HepG2 (cell line): Measurements from ENCODE around the gene SPCS1. TPM values are rescaled to one million over a fixed set of nuclear protein-coding genes. Genes with fewer than 3 reads are reported as not detected.
A peak's percentile ranks its signal among the peaks of the same experiment; 100 is the strongest.

Source experiments
- CBFB ChIP-seq: sonication (generic); formaldehyde crosslinking; IDR thresholded peaks from 2 replicates; pipeline ENCODE4 v1.4.0; 2020; ENCODE audit warnings: missing genetic modification reagents
- GATAD2A ChIP-seq: IDR thresholded peaks from 2 replicates; pipeline ENCODE4 v1.6.1; 2016
- GFI1 ChIP-seq: sonication (generic); formaldehyde crosslinking; IDR thresholded peaks from 2 replicates; pipeline ENCODE4 v1.5.0; 2020; ENCODE audit warnings: missing genetic modification reagents, mild to moderate bottlenecking, borderline replicate concordance
- JUN ChIP-seq: sonication (generic); formaldehyde crosslinking; IDR thresholded peaks from 2 replicates; pipeline ENCODE4 v1.4.0; 2020; ENCODE audit warnings: mild to moderate bottlenecking, missing genetic modification reagents
- SNRNP70 ChIP-seq: fragments of 200-400 bp; formaldehyde crosslinking; IDR thresholded peaks from 2 replicates; pipeline ENCODE4 v1.6.1; 2017; ENCODE audit warnings: mild to moderate bottlenecking, low read depth, low read length, moderate library complexity
- ZBTB38 ChIP-seq: sonication (generic); formaldehyde crosslinking; IDR thresholded peaks from 2 replicates; pipeline ENCODE4 v1.5.1; 2020; ENCODE audit warnings: mild to moderate bottlenecking, missing genetic modification reagents
- ZBTB42 ChIP-seq: sonication (generic); formaldehyde crosslinking; IDR thresholded peaks from 2 replicates; pipeline ENCODE4 v1.5.0; 2020; ENCODE audit warnings: mild to moderate bottlenecking, missing genetic modification reagents
- ZFP62 ChIP-seq: sonication (generic); formaldehyde crosslinking; IDR thresholded peaks from 2 replicates; pipeline ENCODE4 v1.4.0; 2020; ENCODE audit warnings: missing genetic modification reagents
- ZNF251 ChIP-seq: sonication (generic); formaldehyde crosslinking; IDR thresholded peaks from 2 replicates; pipeline ENCODE4 v1.9.0; 2021; ENCODE audit warnings: mild to moderate bottlenecking, missing genetic modification reagents
- ZNF431 ChIP-seq: sonication (generic); formaldehyde crosslinking; IDR thresholded peaks from 2 replicates; pipeline ENCODE4 v1.9.0; 2022; ENCODE audit warnings: missing genetic modification reagents, low read depth, mild to moderate bottlenecking, borderline replicate concordance
- ZNF510 ChIP-seq: sonication (generic); formaldehyde crosslinking; IDR thresholded peaks from 2 replicates; pipeline ENCODE4 v1.4.0; 2020; ENCODE audit warnings: low read depth, mild to moderate bottlenecking, missing genetic modification reagents
- ZNF552 ChIP-seq: sonication (generic); formaldehyde crosslinking; IDR thresholded peaks from 2 replicates; pipeline ENCODE4 v1.9.0; 2022; ENCODE audit warnings: missing genetic modification reagents, mild to moderate bottlenecking, borderline replicate concordance
- ZNF724P ChIP-seq: sonication (generic); formaldehyde crosslinking; IDR thresholded peaks from 2 replicates; pipeline ENCODE4 v1.8.0; 2022; ENCODE audit warnings: missing genetic modification reagents, borderline replicate concordance
- polyA plus RNA-seq, 8 experiments: library from polyadenylated mRNA; depleted of rRNA in 3 of 8; stranded (reverse) in 7 of 8; unstranded in 1 of 8; fragments of >200 nt; fragmentation: Illumina TruSeq in 4 of 8; extraction: Trizol in 4 of 8; gene quantifications; 2 replicates each; pipeline versions ENCODE4 v1.2.1 to v1.2.3, GENCODE V29; 2011 to 2016; ENCODE audit warnings: low read depth in 4 of 8, missing spikeins in 1 of 8, mixed read lengths in 1 of 8; ENCODE audit not compliant: insufficient read depth in 1 of 8
- total RNA-seq, 5 experiments: library from RNA; depleted of rRNA; stranded (reverse); fragments of >200 nt; fragmentation: Illumina TruSeq; extraction: Trizol; gene quantifications; 2 replicates each; pipeline ENCODE4 v1.2.3, GENCODE V29; 2016; ENCODE audit warnings: low read depth in 1 of 5
- TF ChIP-seq, protein P1 (sequence below): sonication (generic); formaldehyde crosslinking; IDR thresholded peaks from 2 replicates; pipeline ENCODE4 v1.4.0; 2020; ENCODE audit warnings: missing genetic modification reagents
- TF ChIP-seq, protein P2 (sequence below): sonication (generic); formaldehyde crosslinking; IDR thresholded peaks from 2 replicates; pipeline ENCODE4 v1.8.0; 2022; ENCODE audit warnings: missing genetic modification reagents, mild to moderate bottlenecking, inconsistent platforms, borderline replicate concordance
- TF ChIP-seq, protein P3 (sequence below): sonication (generic); formaldehyde crosslinking; IDR thresholded peaks from 2 replicates; pipeline ENCODE4 v1.5.0; 2020; ENCODE audit warnings: missing genetic modification reagents, mild to moderate bottlenecking, borderline replicate concordance
- TF ChIP-seq, protein P4 (sequence below): sonication (generic); formaldehyde crosslinking; IDR thresholded peaks from 2 replicates; pipeline ENCODE4 v1.8.0; 2022; ENCODE audit warnings: mild to moderate bottlenecking, missing genetic modification reagents, borderline replicate concordance
- TF ChIP-seq, protein P5 (sequence below): sonication (generic); formaldehyde crosslinking; IDR thresholded peaks from 2 replicates; pipeline ENCODE4 v1.4.0; 2020; ENCODE audit warnings: mild to moderate bottlenecking, missing genetic modification reagents, borderline replicate concordance

Gene SPCS1
- total and polyA plus RNA-seq, 2 of the 13 experiments (the other 11 are each of a cell fraction or from before 2014, with no cell fraction given), result 84.6 to 120 TPM

DNA sequence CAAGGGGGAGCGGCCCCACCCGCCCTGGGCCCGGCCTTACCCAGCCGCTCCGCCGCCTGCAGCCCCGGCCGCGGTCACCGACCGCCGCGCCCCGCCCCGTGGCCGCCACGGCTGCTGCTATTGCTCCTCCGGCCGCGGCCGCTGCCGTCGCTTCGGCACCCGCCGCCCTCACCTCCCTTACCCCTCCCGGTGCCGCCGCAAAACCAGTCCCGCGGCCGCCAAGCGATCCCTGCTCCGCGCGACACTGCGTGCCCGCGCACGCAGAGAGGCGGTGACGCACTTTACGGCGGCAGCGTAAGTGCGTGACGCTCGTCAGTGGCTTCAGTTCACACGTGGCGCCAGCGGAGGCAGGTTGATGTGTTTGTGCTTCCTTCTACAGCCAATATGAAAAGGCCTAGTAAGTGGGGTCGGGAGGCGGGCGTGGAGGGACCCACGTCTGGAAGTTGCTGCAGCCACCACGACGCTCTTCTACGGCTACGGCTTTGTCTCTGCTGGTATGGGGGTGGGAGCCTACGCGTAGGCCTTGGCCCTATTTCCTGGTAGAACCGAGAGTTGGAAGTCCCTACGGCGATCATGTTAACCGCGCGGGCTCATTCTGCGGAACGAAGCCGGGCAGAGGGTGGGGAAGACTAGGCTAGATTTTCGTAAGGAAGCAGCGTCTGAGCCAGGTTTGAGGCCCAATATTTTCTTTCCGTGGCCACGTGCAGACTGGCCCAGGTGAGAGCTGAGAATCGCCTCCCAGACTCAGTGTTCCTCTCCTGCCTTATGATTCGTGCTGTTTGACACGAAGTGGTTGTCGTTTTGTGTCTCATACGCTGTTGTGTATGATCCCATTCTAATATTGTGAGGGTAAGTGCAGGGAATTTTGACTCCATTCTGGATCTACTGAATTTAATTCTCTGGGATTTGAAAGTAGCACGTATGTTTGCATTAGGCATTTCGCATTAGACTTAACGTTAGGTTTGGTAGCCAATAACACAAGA lies 19.9 kb upstream of the SPCS1 start, which contains the start of the genes GNL3 and PBRM1 (continued):
- TF ChIP-seq, protein P1, sequence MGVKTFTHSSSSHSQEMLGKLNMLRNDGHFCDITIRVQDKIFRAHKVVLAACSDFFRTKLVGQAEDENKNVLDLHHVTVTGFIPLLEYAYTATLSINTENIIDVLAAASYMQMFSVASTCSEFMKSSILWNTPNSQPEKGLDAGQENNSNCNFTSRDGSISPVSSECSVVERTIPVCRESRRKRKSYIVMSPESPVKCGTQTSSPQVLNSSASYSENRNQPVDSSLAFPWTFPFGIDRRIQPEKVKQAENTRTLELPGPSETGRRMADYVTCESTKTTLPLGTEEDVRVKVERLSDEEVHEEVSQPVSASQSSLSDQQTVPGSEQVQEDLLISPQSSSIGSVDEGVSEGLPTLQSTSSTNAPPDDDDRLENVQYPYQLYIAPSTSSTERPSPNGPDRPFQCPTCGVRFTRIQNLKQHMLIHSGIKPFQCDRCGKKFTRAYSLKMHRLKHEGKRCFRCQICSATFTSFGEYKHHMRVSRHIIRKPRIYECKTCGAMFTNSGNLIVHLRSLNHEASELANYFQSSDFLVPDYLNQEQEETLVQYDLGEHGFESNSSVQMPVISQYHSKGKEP (CRISPR knock-in tag), result no peak
- TF ChIP-seq ZBTB42 (CRISPR knock-in tag) (no peak; the same call in 1 of the 2 replicates), JUN (0 out of 2 replicates have a peak, but pooled peaks have one; percentile 58), SNRNP70 (no peak), GATAD2A (CRISPR knock-in tag) (peak; percentile 74), ZNF552 (no peak), ZNF724P (0 out of 2 replicates have a peak, but pooled peaks have one; percentile 40), ZFP62 (CRISPR knock-in tag) (no peak), ZNF431 (CRISPR knock-in tag) (peak; percentile 87; the same call in 1 of the 2 replicates), ZNF510 (CRISPR knock-in tag) (peak; percentile 63; the same call in 1 of the 2 replicates), ZBTB38 (CRISPR knock-in tag) (peak; percentile 73), CBFB (CRISPR knock-in tag) (peak; percentile 78; the same call in 1 of the 2 replicates), GFI1 (CRISPR knock-in tag) (peak; percentile 59; the same call in 1 of the 2 replicates), ZNF251 (CRISPR knock-in tag) (no peak)
- TF ChIP-seq, protein P2, sequence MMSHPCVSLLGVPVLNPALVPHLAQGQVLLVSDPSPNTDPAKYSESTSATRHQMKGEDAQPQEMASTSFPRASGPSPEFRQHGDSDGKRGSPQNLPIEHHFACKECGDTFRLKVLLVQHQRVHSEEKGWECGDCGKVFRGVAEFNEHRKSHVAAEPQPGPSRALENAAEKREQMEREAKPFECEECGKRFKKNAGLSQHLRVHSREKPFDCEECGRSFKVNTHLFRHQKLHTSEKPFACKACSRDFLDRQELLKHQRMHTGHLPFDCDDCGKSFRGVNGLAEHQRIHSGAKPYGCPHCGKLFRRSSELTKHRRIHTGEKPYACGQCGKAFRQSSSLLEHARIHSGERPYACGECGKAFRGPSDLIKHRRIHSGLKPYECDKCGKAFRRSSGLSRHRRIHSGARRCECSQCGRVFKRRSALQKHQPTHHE (CRISPR knock-in tag), result peak; percentile 83; the same call in 1 of the 2 replicates
- TF ChIP-seq, protein P3, sequence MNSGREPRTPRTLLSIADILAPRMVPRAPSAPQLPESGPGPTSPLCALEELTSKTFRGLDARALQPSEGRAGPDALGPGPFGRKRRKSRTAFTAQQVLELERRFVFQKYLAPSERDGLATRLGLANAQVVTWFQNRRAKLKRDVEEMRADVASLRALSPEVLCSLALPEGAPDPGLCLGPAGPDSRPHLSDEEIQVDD (CRISPR knock-in tag), result peak; percentile 86; the same call in 1 of the 2 replicates
- TF ChIP-seq, protein P4, sequence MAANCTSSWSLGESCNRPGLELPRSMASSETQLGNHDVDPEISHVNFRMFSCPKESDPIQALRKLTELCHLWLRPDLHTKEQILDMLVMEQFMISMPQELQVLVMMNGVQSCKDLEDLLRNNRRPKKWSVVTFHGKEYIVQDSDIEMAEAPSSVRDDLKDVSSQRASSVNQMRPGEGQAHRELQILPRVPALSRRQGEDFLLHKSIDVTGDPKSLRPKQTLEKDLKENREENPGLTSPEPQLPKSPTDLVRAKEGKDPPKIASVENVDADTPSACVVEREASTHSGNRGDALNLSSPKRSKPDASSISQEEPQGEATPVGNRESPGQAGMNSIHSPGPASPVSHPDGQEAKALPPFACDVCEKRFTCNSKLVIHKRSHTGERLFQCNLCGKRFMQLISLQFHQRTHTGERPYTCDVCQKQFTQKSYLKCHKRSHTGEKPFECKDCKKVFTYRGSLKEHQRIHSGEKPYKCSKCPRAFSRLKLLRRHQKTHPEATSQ (CRISPR knock-in tag), result peak; percentile 87; the same call in 1 of the 2 replicates
- TF ChIP-seq, protein P5, sequence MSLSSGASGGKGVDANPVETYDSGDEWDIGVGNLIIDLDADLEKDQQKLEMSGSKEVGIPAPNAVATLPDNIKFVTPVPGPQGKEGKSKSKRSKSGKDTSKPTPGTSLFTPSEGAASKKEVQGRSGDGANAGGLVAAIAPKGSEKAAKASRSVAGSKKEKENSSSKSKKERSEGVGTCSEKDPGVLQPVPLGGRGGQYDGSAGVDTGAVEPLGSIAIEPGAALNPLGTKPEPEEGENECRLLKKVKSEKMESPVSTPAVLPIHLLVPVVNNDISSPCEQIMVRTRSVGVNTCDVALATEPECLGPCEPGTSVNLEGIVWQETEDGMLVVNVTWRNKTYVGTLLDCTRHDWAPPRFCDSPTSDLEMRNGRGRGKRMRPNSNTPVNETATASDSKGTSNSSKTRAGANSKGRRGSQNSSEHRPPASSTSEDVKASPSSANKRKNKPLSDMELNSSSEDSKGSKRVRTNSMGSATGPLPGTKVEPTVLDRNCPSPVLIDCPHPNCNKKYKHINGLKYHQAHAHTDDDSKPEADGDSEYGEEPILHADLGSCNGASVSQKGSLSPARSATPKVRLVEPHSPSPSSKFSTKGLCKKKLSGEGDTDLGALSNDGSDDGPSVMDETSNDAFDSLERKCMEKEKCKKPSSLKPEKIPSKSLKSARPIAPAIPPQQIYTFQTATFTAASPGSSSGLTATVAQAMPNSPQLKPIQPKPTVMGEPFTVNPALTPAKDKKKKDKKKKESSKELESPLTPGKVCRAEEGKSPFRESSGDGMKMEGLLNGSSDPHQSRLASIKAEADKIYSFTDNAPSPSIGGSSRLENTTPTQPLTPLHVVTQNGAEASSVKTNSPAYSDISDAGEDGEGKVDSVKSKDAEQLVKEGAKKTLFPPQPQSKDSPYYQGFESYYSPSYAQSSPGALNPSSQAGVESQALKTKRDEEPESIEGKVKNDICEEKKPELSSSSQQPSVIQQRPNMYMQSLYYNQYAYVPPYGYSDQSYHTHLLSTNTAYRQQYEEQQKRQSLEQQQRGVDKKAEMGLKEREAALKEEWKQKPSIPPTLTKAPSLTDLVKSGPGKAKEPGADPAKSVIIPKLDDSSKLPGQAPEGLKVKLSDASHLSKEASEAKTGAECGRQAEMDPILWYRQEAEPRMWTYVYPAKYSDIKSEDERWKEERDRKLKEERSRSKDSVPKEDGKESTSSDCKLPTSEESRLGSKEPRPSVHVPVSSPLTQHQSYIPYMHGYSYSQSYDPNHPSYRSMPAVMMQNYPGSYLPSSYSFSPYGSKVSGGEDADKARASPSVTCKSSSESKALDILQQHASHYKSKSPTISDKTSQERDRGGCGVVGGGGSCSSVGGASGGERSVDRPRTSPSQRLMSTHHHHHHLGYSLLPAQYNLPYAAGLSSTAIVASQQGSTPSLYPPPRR (CRISPR knock-in tag), result peak; percentile 68
